ENCODE results near the gene MRPS2. TPM values are rescaled to one million over a fixed set of nuclear protein-coding genes. Genes with fewer than 3 reads are reported as not detected.

MRPS2 gene
- total and polyA plus RNA-seq, 2 experiments from 2014 or later: 83.2 to 116 TPM

- no peak overlapping the region for H3K4me2 ChIP-seq
- peaks cover 11% of the 10 kb centered on the region for H3K79me2 ChIP-seq (replicated peaks; ENCODE audit: insufficient read depth)
- Mint-ChIP-seq H3K36me3 (ENCODE audit: low read depth) (peaks cover 37% of the 10 kb centered on the region), H3K9me3 (no peaks in the 10 kb centered on the region; the same call in 2 of the 3 replicates), H3K27ac (no peak overlapping the region), H3K27me3 (ENCODE audit: insufficient read depth, low read depth, poor library complexity) (peaks cover 11% of the 10 kb centered on the region), H3K4me1 (peaks cover 10% of the 10 kb centered on the region), H3K4me3 (no peak overlapping the region)
- H4K20me1 ChIP-seq (replicated peaks; ENCODE audit: insufficient read depth): no peaks in the 10 kb centered on the region; the same call in 1 of the 2 replicates
- H3F3A ChIP-seq (replicated peaks; ENCODE audit: low read depth): no peaks in the 10 kb centered on the region
- no peak overlapping the region for H2AFZ ChIP-seq
- TF ChIP-seq CTCF (conservative IDR thresholded peaks at IDR 0.05; ENCODE audit: low read depth in 2 of 2) (no peak), ZNF331 (CRISPR knock-in tag; IDR thresholded peaks at IDR 0.05; ENCODE audit: low read depth) (no peak), EZH2 (IDR thresholded peaks at IDR 0.05; ENCODE audit: low read depth, unreplicated experiment) (no peak), ETS1 (IDR thresholded peaks at IDR 0.05) (no peak), POLR2AphosphoS5 (IDR thresholded peaks at IDR 0.05; ENCODE audit: low read depth) (no peak), EZH2phosphoT487 (IDR thresholded peaks at IDR 0.05; ENCODE audit: unreplicated experiment) (no peak), STAT1 (IDR thresholded peaks at IDR 0.05; ENCODE audit: unreplicated experiment) (no peak), REST (IDR thresholded peaks at IDR 0.05; ENCODE audit: unreplicated experiment) (no peak)
- H3K36me3 ChIP-seq (ENCODE audit: insufficient read depth): peaks cover 9% of the 10 kb centered on the region; the same call in 1 of the 2 replicates
- no peaks in the 10 kb centered on the region for H3K27me3 ChIP-seq (ENCODE audit: insufficient read depth)
- no peak overlapping the region for H3K27ac ChIP-seq (ENCODE audit: low read depth)
- H3K9me2 ChIP-seq (ENCODE audit: insufficient read depth): no peaks in the 10 kb centered on the region
- ATAC-seq (peak; percentile 76), DNase-seq (ENCODE audit: low spot score) (peak; percentile 39)
- H3K4me3 ChIP-seq: no peak overlapping the region
- no peaks in the 10 kb centered on the region; the same call in 1 of the 2 replicates for H3K4me1 ChIP-seq (ENCODE audit: insufficient read depth)
Observed at GRCh38 chr9:135506327-135507103, 6.0 kb downstream of the MRPS2 start.
